GM18867 (cell line): ENCODE results near the gene C10orf90.

Experiments
- ATAC-seq: cut with Tn5 transposase; IDR thresholded peaks from one replicate; pipeline ENCODE4 v1.9.1; 2021; ENCODE audit warnings: mild to moderate bottlenecking, moderate library complexity; ENCODE audit not compliant: unreplicated experiment

The C10orf90 gene

DNA sequence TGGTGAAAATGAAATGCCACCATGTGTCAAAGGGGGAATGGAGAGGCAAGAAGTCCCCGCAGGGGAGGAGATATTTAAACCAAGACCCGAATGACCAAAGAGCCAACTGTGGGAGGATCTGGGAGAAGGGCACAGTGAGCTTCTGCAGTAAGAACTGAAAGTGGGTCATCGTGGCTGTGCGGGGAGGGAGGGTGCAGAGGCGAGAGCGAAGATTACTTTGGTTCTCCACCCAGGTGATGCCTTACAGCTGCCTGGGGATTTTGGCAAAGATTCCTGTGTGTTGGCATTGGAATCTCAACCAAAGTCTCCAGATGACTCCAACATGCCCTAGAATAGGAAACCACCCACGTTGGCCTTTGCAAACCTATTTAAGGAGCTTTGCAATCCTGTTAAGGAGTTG lies 238.0 kb downstream of the C10orf90 start:
- no peak for ATAC-seq

DNA sequence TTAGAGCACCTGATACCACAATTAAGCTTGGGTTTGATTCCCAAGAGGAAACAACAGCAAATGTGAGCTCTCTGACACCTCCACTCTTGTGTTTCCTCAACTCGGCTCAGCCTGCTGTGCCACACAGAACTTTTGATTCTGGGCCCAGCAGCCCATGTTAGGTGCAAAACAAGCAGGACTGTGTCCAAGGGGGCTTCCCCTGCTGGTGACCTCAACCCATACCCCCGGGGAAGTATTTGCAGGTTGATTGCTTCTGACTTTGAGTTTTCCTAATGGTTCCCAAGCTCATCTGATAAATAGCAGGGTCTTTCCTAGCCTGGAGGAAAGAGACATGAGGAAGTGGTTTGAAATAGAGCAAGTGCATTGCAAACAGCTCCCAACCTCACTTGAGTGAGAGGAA lies 238.7 kb downstream of the C10orf90 start:
- ATAC-seq = no peak

DNA sequence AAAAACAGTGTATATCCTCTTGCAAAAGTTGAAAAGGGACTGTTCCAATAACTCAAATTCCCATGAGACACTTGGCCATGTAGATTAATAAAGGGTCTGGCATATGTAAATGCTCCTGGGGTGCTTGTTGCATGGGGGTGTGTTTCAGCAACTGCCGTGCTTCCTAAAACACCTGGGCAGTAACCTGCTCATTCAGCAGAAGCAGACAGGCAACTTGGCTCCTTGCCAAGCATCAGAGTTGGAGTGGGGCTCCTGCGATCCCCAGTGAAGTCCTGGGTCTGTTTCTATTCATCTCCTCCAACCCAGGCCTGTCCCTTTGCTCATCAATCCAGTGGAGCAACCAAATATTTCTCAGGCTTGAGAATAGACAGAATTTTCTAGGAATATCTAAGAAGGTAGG lies 240.0 kb downstream of the C10orf90 start:
- ATAC-seq = no peak

DNA sequence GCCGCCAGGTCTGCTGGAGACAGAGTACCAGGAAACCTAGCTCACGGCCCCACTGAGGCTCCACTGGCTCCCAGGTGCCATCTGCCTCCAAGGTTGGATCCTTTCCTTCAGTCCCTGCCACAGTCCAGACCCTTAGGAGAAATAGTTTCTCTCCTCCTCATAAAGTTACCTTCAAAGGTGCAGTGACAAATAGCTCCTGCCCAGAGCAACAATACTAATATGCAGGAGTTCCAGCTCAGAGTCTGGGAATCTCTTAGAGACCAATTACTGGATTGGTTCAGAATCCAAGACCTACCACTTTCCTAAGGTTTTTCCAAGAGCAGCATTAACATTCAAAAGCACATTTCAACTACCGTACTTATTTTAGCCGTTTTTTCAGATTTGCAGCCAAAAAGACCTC lies 241.2 kb downstream of the C10orf90 start:
- no peak for ATAC-seq

DNA sequence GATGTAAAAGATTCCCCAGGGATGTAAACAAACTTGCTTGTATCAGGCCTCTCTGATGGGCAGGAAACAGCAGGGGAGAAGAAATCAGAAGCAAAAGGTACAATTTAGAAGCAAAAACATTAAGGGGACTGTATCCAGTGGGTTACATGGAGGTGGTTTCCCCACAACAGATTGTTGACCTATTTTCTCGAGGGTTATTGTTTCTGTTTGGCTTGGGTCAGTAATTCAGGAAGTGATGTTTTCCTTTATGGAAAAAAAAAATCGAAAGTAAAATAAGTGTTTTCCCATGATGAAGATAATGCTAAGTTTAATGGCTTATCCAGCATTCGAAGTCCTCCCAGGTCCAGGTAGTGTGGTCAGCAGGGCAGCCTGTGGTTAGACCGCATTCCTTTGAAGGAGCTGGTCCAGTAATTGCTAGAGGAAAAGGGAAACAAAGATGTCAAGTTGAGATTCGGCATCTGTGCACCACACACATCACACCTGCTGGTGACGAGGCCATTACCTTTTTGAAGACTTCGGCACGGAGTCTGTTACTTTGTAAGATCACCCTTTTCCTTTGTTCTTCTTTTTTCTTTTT lies 244.9 kb downstream of the C10orf90 start:
- no peak for ATAC-seq

DNA sequence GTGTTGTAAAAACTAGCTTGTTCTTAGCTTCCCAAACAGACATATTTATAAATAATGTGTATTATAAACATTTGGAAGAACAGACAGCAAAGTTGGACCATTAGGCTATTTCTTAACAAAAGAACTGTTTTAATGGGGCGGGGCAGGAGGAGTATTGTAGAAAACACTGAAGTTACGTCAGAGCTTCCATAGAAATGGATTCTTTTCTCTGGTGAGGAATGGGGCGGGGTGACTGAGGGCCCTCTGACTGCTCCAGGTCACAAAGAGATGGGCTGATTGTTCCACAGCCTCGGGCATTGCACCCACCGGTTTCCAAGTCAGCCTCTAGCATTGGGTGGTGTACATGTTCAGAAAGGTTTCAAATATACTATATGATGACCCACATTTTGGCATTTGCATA lies 245.5 kb downstream of the C10orf90 start:
- ATAC-seq = no peak

DNA sequence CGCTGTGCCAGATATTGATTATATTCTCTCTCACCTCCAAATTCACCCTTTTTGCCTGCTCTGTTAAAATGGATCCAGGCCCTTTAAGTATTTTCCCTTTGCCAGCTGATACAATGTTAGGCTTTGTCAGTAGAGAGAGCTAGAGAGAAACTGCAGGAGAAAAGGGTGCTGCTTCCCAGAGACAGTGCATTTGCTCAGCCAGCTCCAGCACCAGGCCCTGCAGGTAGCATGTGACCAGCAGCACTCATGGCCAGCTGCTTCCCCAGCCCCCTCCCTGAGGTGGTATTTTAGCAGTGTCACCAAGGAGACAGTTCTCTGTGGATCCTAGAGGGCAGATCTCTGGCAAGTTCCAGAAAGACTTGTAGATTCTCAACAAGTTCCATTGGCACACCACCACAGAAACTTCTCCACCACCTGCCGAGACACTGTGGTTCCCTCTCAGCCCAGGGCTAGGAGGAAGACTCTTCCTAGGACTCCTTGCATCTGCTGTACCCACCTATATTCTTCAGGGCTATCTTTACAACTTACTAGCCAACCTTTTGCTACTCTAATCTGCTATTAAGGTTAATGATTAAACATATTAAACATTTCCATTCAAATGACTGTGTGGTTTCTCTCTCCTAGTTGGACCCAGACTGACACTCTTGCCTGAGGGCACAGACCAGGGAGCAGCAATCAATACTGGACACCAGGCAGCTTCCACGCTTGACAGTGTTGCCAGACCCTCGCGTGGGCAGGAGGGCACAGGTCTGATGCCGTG lies 246.6 kb downstream of the C10orf90 start:
- no peak for ATAC-seq

DNA sequence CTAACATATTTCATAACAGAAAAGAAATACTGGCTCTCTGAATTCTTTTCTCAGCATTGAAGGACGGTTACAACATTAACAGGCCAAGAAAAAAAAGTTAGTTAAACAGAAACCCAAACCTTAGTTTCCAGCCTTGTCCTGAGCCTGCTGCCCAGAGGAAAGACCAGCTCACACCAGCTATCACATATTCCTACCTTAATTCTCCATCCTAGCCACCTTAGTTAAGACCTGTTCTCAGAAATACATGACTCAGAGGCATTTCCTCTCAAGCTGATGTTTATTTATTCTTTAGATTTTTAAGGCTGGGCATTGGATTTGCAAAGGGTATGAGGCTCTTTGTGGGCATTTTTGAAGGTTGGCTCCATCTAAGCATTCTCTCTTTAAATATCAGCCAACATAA lies 247.9 kb downstream of the C10orf90 start:
- ATAC-seq = no peak

DNA sequence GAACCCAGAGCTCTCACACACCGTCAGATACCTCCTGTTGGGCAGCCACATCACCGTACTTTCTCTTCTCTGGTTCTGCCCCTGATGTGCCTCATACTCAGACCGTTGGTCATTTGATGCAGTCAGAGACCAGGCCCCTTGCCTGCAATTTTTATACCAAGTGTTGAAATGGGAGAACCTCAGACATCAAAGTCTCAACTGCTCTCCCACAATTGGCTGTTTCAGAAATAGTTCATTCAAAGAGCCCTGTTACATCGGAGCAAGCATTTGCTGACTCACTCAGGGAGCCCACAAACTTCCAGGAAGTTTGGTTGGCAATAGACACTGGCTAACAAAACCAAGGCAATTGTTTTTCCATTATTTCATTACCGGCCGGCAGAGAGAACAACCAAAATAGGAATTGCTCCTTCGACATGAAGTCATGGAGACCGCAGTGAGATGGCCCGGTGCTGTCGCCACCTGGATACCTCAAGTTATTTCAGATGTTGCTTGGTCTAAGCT lies 248.7 kb downstream of the C10orf90 start:
- ATAC-seq = no peak

DNA sequence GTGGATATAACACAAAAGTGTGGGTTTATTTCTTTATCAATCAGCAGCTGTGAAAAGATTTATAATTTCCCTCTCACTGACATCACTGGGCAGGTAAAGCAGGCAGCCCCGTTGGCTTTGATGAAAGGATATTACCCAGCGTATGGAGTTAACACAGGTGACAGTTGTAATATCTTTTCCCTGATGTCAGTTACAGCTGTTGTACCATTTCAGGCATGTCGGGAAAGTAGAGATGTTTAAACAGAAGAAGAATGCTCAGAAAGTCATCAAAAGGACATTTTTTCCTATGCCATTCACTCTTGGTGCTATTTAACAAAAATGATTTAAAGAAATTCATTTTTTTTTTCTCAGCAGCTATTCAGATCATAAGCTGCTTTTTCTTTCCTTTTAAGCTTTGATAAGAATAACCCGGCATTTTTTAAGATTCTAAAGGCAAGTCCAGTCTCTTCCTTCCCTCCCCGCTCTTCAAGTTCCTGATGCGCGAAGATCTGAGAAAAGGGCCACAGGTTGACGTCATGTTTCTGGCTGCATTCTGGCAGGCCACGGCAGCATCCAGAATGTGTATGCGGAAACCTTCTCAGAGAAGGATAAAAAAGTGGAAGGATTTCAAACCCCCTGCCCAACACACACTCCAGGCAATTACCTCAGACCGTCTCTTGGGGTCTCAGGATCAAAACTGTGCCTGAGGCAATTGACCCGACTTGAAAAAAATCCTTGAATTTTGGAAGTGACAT lies 249.8 kb downstream of the C10orf90 start:
- ATAC-seq = no peak

DNA sequence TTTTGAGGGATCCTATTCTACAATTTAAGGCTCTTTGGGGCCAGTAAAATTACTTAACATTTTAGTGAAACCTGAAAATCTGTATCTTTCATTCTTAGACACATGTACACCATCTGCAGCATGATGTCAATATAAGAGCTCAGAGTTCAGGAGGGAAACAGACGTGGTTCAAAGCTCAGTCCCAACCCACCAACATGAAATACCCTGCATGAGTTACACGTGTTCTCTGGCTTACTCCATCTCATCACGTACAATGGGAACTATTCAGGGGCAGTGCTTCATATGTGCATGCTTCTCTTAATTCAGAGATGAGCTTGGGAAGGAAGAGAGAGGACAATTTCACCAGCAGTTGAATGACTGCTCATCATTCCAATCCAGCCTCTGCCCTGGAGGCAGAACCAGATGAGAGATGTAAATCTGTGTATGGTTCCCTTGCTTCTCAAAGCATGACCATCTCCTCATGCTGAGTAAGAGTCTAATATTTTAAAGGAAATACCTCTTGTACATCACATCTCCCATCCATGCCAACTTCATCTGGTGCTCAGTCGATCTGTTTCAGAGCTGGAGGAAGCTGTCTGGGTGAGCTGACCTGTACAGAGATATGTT lies 253.2 kb downstream of the C10orf90 start:
- no peak for ATAC-seq

DNA sequence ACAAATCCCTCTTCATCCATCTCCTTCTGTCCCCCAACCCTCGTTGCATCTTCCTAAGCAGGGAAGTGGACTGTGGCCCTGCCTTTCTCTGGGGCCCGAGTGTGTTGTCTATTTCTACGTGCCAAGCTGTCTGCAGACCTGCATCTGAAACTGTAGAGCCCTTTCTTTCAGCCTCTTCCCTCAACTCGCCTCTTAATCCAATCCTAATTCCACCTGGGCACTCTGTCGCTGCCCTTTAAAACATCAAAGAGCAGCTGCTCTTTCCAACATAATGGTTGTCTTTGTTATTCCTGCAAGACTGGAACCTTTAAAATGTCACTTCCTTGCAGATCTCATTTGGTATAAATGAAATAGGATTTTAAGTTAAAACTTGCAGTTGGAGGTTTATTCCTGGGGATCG lies 260.7 kb downstream of the C10orf90 start:
- ATAC-seq = no peak

DNA sequence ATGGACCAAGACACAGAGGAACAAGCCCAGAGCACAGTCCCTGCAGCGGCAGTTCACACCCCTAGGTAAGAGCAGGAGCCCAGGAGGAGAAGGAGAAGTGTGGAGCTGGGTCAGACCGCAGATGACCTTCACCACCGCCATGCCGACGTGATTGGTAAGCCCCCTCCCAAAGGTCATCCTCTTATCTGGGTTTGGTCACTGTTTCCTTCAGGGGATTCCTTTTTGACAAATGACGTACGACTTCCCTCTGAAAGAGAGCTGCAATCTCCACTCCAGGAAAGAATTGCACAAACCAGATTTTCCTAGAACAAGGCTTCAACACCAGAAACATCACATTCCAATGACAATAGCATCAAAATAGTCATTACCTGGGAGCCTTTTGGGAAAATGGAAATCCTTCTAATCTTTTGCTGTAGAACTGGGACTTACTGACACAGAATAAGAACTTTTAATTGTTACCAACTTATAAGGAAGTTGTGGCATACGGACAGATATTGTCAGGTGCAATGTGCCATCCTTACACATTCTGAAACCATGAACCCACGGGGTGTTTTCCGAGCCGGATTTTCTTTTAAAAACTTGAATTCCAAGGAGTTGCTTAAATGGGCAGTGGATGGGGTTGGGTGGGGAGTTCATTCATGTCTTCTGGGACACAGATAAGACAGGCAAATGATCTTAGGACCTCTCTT lies 261.4 kb downstream of the C10orf90 start:
- ATAC-seq = no peak

DNA sequence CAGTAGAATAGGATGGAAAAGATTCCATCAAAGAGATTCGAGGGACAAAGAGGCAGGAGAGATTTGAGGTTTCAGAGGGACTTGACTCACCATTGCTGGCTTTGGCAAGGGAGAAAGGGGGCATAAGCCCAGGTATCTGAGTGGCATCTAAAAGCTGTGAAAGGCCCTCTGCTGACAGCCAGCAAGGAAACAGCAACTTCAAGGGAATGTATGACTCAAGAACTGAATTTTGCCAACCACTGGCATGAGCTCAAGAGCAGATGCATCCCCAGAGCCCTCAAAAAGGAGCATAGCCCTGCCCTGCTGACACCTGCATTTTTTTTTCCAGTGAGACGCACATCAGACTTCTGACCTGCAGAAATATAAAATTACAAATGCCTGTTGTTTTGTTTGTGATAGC lies 262.7 kb downstream of the C10orf90 start:
- no peak for ATAC-seq

DNA sequence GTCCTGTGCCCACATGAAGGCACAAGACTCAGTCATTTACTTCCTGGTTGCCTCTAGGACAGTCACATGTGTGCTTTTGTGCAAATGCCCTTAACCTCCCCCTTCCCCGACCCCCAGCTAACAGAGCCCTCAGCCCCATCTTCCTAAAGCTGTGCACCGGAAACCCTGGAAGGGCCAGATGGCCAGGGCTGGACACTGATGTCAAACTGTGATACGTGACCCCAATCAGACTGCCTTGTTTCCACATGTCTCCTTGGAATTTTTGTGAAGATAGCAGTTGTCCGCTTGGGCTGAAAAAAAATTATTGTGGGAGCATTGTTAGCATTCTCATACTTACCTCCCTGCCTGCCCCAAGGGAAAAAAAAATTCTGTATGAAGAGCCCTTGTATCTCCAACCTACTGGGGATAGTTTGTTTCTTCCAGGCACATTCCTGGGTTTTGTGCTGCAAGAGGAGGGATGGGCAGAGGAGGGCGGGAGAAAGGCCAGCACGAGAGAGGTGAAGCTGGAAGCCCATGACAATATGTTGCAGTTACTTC lies 265.2 kb downstream of the C10orf90 start:
- ATAC-seq = no peak

DNA sequence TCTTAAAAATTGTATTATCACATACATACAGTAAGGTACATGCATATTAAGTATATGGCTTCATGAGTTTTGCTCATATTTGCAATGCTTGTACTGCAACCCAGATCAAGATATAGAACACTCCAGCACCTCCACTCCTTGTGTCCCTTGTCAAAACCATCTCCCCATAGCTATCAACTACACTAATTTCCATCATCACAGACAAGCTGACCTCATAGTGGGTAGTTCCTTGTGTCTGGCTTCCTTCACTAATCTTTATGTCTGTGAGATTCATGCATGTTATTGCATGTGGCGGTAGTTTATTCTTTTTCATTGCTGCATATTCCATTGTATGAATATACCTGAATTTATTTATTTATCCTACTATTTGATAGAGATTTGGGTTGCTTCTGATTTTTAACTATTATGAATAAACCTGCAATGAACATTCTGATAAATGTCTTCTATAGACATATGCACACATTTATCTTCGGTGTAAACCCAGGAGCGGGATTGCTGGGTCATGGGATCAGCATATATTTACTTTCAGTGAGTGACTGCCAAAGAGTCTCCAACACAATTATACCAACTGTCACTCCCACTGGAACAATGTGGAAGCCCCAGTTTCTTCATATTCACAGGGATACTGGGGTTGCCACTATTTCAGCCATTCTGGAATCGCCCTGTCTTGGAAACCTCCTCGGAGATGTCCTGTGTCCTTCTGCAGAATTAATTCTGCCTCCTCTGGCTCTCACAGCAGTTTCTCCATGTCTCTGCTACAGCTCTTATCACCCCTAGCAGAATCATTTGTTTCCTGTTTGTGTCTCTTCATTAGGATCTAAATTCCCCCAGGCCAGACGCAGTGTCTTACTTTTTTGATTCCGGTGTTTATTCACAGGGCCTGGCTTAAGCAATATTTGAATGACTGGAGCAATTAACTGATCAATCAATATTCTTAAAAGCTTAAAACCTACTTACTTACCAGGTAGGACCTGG lies 267.5 kb downstream of the C10orf90 start:
- no peak for ATAC-seq

DNA sequence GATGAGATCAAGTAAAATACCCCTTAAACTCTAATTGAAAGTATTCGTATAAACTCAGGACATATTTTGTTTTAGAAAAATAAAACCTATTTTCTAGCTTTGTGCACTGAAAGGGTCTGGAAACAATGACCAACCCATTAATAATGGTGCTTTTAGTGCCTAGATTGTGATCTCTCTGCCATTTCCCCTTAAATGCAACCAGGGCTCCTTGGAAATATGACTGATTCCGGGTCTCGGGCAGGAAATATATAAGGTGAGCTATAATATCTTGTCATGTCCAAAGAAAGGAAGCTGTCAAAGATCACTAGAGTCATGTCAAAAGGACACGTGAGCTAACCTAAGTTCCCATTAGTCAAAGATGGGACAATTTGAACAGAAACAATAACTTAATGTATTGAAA lies 269.9 kb downstream of the C10orf90 start:
- ATAC-seq = no peak

DNA sequence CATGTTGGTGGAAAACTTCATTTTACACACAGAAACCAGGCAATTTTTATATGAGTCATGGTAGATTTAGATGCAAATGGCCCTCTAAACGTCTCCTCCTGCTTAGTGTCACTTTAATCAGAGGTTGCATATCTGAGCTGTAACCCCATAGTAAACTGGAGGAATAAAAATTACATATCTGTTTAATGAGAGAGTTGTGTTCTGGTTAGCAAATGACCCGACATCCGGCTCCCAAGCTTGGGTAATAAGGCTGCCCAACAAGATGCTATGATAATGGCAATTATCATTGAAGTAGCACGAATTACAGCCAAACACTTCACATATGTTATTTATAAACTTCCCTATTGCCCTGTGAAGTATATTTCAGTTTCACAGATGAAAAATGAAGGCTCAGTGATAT lies 271.6 kb downstream of the C10orf90 start:
- no peak for ATAC-seq

DNA sequence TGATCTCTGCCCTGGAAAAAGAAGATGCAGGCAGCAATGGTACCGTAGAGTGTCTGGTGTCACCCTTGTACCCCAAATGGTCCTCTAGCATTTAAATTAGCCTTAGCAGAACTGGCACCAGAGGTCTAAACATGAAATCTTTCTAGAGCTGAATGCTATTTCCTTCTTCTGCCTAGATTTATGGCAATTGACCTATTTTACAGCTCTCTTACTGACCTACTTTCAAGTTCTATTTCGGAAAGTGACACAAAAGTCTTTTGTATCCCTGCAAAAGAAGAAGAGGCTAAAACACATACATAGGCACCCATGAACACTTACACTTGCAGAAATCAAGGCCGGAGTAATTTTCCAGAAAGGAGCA lies 272.1 kb downstream of the C10orf90 start:
- ATAC-seq = no peak
